Spleen (tissue), 13 donors: ENCODE data around the gene HTR5A. TPM values are rescaled to one million over a fixed set of nuclear protein-coding genes. Genes with fewer than 3 reads are reported as not detected.

ENCODE experiments used
- DNase-seq: peaks from one replicate; pipeline ENCODE4 v3.0.0-alpha.2; 2020
- H3K27ac ChIP-seq, 8 donors: fragments of 200-600 bp; sonication (generic) in 7 of 8; 1 replicate in 4 of 8; 2 replicates in 4 of 8; pipeline versions ENCODE4 v1.5.0 to v1.8.0; 2016 to 2021; ENCODE audit warnings: inconsistent platforms in 4 of 8, mild to moderate bottlenecking in 4 of 8, moderate library complexity in 1 of 8
- H3K27me3 ChIP-seq, 7 donors: fragments of 200-600 bp; sonication (generic) in 6 of 7; replicated peaks in 1 of 7; 1 replicate in 4 of 7; 2 replicates in 3 of 7; pipeline versions ENCODE4 v1.5.0 to v1.8.0; 2016 to 2021; ENCODE audit warnings: inconsistent platforms in 3 of 7, mild to moderate bottlenecking in 1 of 7
- H3K36me3 ChIP-seq, 6 donors: fragments of 200-600 bp; sonication (generic) in 5 of 6; 1 replicate in 4 of 6; 2 replicates in 2 of 6; pipeline versions ENCODE4 v1.5.0 to v1.8.0; 2016 to 2021; ENCODE audit warnings: inconsistent platforms in 2 of 6
- H3K4me1 ChIP-seq, 6 donors: fragments of 200-600 bp; sonication (generic) in 5 of 6; 1 replicate in 3 of 6; 2 replicates in 3 of 6; pipeline versions ENCODE4 v1.5.0 to v1.8.0; 2016 to 2021; ENCODE audit warnings: inconsistent platforms in 3 of 6
- H3K4me3 ChIP-seq, 8 donors: fragments of 200-600 bp; sonication (generic) in 7 of 8; 1 replicate in 4 of 8; 2 replicates in 4 of 8; pipeline versions ENCODE4 v1.5.0 to v1.8.0; 2016 to 2021; ENCODE audit warnings: inconsistent platforms in 4 of 8, mild to moderate bottlenecking in 4 of 8, moderate library complexity in 2 of 8
- H3K9me3 ChIP-seq, 8 donors: fragments of 200-600 bp; sonication (generic) in 7 of 8; 1 replicate in 4 of 8; 2 replicates in 4 of 8; pipeline versions ENCODE4 v1.5.0 to v1.8.0; 2016 to 2021; ENCODE audit warnings: inconsistent platforms in 4 of 8
- CTCF ChIP-seq, 11 experiments: fragments of 200-600 bp in 7 of 11; fragments of 450-650 bp in 4 of 11; sonication (generic) in 4 of 11; IDR thresholded peaks in 8 of 11; conservative IDR thresholded peaks in 3 of 11; 1 replicate in 7 of 11; 2 replicates in 4 of 11; pipeline versions ENCODE4 v1.4.0 to v1.8.0; 2016 to 2021; ENCODE audit warnings: antibody characterized with exemption in 11 of 11, inconsistent platforms in 4 of 11, mild to moderate bottlenecking in 1 of 11
- POLR2A ChIP-seq, 3 donors: fragments of 450-650 bp; IDR thresholded peaks; one replicate each; pipeline ENCODE4 v1.5.1; 2017; ENCODE audit warnings: antibody characterized with exemption in 3 of 3, mild to moderate bottlenecking in 1 of 3
- POLR2AphosphoS5 ChIP-seq, 3 donors: sonication (generic); formaldehyde crosslinking; IDR thresholded peaks; one replicate each; pipeline ENCODE4 v1.5.1; 2017; ENCODE audit warnings: antibody characterized with exemption in 3 of 3
- WGBS, 5 donors: extraction: QIAGEN DNeasy Blood & Tissue Kit in 3 of 5; methylation state at CpG; one replicate each; pipeline versions ENCODE4 v1.1.5 to v1.1.7; 2013 to 2018; 5-methylcytosine and 5-hydroxymethylcytosine counted together
- intact Hi-C: fragments of 100-400 bp; cut with DNase I; formaldehyde crosslinking; loops from one replicate; pipeline ENCODE4 v1.15.0; 2023; ENCODE audit warnings: low total_unique reads
- long read RNA-seq, 2 donors: transcript quantifications; one replicate each; lab custom pipeline, GENCODE V29; 2026
- polyA plus RNA-seq, 3 donors: library from polyadenylated mRNA; stranded (reverse); fragments of 200-250 nt; gene quantifications; one replicate each; pipeline ENCODE4 v1.2.1, GENCODE V29; 2013
- total RNA-seq, 7 donors: library from RNA; depleted of rRNA in 3 of 7; stranded (reverse); fragments of >200 nt in 3 of 7; fragmentation: NEBNext Ultra II Directional in 4 of 7; extraction: Animal tissue kit (Norgen Biotek cat#: 25700) in 4 of 7; gene quantifications; one replicate each; pipeline versions ENCODE4 v1.1.0 to v1.2.1, GENCODE V29; 2016 to 2021
- donor health status: healthy with polysubstance abuse.
- donor health status: DM: no; HTN: no; CAD: no; lungs with moderate emphysema.
- donor health status: DM: no; HTN: no; CAD: no.
- donor health status: Bipolar disorder and iron deficiency.
- donor health status: healthy.
- donor health status: DM: no; HTN: no; CAD: no.
- donor health status: DM: yes; HTN: yes; CAD: no.

HTR5A gene
- not detected for total RNA-seq
- not detected for polyA plus RNA-seq
- long read RNA-seq, donor 1 = 0 reads
- long read RNA-seq, donor 2 = 0 reads

- peak; percentile 87 for DNase-seq
- TF ChIP-seq CTCF (IDR thresholded peaks at IDR 0.05 in 8 of 11, conservative IDR thresholded peaks at IDR 0.05 in 3 of 11) (no peak), POLR2AphosphoS5 (IDR thresholded peaks at IDR 0.05) (peak; percentile 34 to 80 (median 53)), POLR2A (IDR thresholded peaks at IDR 0.05) (no peak)
- 2 to 7% (median 4%) methylated on average over 15 to 48 of the region's 48 CpGs for WGBS, 5 donors
- Histone ChIP-seq H3K4me1 (no peaks in the 10 kb centered on the region), H3K36me3 (no peaks in the 10 kb centered on the region), H3K4me3 (no peak within 1 kb of the TSS), H3K27me3 (peaks cover 0 to 60% (median 21%) of the 10 kb centered on the region in 7 donors), H3K27ac (no peak within 1 kb of the TSS), H3K9me3 (no peaks in the 10 kb centered on the region)
- intact Hi-C loops = no loop called here
Measured at GRCh38 chr7:155069992-155070751, at the start of gene HTR5A. Gene HTR5A (plus strand): TSS chr7:155070324. CDS start chr7:155070900, 576 bp downstream.

- 64 to 82% (median 70%) methylated on average over 5 of the region's 5 CpGs for WGBS, 5 donors
- intact Hi-C loops = no loop called here
- peaks cover 0 to 7% (median 0%) of the 10 kb centered on the region in 7 donors for H3K27me3 ChIP-seq
- no peaks in the 10 kb centered on the region for H3K9me3 ChIP-seq
- no peak for DNase-seq
- H3K4me1 ChIP-seq = no peaks in the 10 kb centered on the region
- no peaks in the 10 kb centered on the region for H3K36me3 ChIP-seq
- TF ChIP-seq CTCF (IDR thresholded peaks at IDR 0.05 in 8 of 11, conservative IDR thresholded peaks at IDR 0.05 in 3 of 11) = no peak
- no peak for TF ChIP-seq POLR2AphosphoS5 (IDR thresholded peaks at IDR 0.05)
- no peak for TF ChIP-seq POLR2A (IDR thresholded peaks at IDR 0.05)
- no peak overlapping the region for H3K27ac ChIP-seq
- H3K4me3 ChIP-seq = no peak overlapping the region
Measured at GRCh38 chr7:155020996-155021395, 49.1 kb upstream of the HTR5A start.

GRCh38 chr7:155021699-155022145 lies 48.4 kb upstream of the HTR5A start:
- Histone ChIP-seq H3K27me3 (peaks cover 0 to 7% (median 0%) of the 10 kb centered on the region in 7 donors), H3K9me3 (no peaks in the 10 kb centered on the region), H3K4me1 (no peaks in the 10 kb centered on the region), H3K36me3 (no peaks in the 10 kb centered on the region), H3K4me3 (no peak overlapping the region), H3K27ac (no peak overlapping the region)
- 70 to 78% (median 72%) methylated on average over 7 of the region's 7 CpGs for WGBS, 5 donors
- DNase-seq = no peak
- intact Hi-C loops = no loop called here
- TF ChIP-seq POLR2A (IDR thresholded peaks at IDR 0.05) = no peak
- TF ChIP-seq POLR2AphosphoS5 (IDR thresholded peaks at IDR 0.05) = no peak
- no peak for TF ChIP-seq CTCF (IDR thresholded peaks at IDR 0.05 in 8 of 11, conservative IDR thresholded peaks at IDR 0.05 in 3 of 11)

DNA sequence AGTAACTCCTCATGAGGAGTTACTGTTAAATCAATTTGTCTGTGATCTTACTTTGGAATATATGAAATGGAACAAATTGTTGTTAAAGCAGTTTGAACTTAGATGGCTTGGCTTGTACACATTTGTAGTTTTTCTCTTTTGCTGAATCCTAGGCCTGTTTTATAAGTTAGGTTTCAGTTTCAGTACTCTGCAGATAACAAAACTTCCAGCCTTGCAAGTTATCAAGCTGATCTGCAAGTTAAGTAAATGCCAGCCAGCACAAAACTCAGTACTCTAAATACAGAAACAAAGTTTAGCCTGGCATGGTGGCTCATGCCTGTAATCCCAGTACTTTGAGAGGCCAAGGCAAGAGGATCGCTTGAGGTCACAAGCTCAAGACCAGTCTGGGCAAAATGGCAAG lies 42.2 kb upstream of the HTR5A start:
- H3K27me3 ChIP-seq = no peaks in the 10 kb centered on the region
- 80 to 100% (median 100%) methylated on average over 1 of the region's 1 CpG for WGBS, 5 donors
- no peaks in the 10 kb centered on the region for H3K36me3 ChIP-seq
- no peak for DNase-seq
- no peak overlapping the region for H3K27ac ChIP-seq
- no peak overlapping the region for H3K4me3 ChIP-seq
- TF ChIP-seq CTCF (IDR thresholded peaks at IDR 0.05 in 8 of 11, conservative IDR thresholded peaks at IDR 0.05 in 3 of 11) = no peak
- no peak for TF ChIP-seq POLR2AphosphoS5 (IDR thresholded peaks at IDR 0.05)
- no peak for TF ChIP-seq POLR2A (IDR thresholded peaks at IDR 0.05)
- intact Hi-C loops = no loop called here
- peaks cover 0 to 8% (median 0%) of the 10 kb centered on the region in 8 donors for H3K9me3 ChIP-seq
- H3K4me1 ChIP-seq = no peaks in the 10 kb centered on the region
